ENCODE results near the gene LILRA6.
"Not testable (repeated sequence)": the region's sequence is repeated elsewhere in the genome, so short reads cannot be mapped to it uniquely, and the experiment has no call there.

LILRA6 gene

DNA sequence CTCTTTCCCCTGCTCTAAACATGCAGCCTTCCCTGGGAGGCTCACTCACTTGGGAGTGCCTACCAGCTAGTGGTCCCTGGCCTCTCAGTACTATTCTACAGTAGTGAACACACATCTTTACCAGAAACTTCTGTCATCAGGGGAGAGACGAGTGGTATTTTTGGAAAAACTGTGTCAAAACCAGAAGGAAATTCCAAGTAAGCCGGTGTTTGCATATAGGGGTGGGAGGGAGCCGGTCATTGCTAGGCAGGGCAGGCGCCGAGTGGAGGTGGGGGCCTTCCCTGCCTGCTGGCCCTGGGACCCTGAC, 35.0 kb downstream of the LILRA6 start:
- TF ChIP-seq, protein P1, sequence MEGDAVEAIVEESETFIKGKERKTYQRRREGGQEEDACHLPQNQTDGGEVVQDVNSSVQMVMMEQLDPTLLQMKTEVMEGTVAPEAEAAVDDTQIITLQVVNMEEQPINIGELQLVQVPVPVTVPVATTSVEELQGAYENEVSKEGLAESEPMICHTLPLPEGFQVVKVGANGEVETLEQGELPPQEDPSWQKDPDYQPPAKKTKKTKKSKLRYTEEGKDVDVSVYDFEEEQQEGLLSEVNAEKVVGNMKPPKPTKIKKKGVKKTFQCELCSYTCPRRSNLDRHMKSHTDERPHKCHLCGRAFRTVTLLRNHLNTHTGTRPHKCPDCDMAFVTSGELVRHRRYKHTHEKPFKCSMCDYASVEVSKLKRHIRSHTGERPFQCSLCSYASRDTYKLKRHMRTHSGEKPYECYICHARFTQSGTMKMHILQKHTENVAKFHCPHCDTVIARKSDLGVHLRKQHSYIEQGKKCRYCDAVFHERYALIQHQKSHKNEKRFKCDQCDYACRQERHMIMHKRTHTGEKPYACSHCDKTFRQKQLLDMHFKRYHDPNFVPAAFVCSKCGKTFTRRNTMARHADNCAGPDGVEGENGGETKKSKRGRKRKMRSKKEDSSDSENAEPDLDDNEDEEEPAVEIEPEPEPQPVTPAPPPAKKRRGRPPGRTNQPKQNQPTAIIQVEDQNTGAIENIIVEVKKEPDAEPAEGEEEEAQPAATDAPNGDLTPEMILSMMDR (conservative IDR thresholded peaks at IDR 0.05; ENCODE audit: low read length) = no peak
- H3K4me3 ChIP-seq (ENCODE audit: low read length) = no peak overlapping the region
- DNase-seq (ENCODE audit: low read depth) = no peak

DNA sequence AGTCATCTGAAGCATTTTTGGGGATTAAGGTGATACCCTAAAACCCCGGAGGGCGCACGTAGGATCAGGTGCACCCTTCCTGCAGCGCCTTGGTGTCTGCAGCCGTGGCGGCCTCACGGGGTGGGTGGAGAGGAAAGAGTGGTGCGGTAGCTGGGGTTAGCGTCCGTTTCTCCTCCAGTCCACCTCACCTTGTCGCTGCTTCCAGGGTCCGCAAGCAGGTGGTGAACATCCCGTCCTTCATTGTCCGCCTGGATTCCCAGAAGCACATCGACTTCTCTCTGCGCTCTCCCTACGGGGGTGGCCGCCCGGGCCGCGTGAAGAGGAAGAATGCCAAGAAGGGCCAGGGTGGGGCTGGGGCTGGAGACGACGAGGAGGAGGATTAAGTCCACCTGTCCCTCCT, 35.4 kb downstream of the LILRA6 start:
- not testable (repeated sequence) for H3K4me3 ChIP-seq (ENCODE audit: low read length); DNase-seq (ENCODE audit: low read depth)

DNA sequence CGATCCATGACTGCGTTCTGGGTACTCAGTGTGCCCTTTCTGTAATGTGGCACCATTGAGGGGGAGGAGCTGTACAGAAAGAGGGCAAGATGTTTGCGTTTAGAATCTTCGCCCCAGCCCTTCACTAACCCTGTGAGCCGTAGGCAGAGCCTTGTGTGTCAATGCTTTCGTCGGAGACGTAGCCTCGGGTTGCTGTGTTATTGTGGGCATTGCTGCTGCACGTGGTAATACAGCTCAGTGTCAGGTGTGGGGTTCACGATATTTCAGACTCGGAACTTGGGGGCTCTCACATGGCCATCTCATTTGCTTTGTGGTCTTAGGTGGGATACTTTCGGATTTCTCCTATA, 35.8 kb downstream of the LILRA6 start:
- DNase-seq (ENCODE audit: low read depth) = no peak
- no peak overlapping the region for H3K4me3 ChIP-seq (ENCODE audit: low read length)
- TF ChIP-seq, protein P1 (conservative IDR thresholded peaks at IDR 0.05; ENCODE audit: low read length) = no peak

DNA sequence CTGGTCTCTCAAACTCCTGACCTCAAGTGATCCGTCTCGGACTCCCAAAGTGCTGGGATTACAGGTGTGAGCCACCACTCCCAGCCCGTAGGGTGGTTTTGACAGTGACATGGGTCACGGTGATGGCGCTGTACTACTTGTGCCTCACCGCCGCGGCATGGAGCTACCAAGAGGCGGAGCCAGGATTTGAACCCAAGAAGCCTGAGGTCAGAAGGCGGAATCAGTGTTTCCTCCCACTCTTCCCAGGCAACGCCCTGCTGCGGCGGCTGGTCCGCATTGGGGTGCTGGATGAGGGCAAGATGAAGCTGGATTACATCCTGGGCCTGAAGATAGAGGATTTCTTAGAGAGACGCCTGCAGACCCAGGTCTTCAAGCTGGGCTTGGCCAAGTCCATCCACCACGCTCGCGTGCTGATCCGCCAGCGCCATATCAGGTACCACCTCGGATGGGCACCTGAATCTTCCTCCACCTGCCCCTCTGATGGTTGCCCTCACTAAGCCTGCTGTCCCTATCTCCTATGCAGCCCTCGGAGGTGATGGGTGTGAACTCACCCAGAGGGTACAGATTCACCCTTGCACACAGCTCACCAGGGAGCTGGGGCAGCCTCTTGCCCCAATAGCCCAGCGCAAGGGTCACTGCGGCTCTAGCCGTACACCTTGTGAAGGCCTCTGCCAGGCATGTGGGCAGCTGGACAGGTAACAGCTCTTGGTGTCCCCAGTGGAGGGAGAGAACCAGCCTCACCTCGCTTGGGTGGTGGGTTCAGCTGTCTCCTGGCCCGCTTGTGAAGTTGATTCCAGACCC, 36.4 kb downstream of the LILRA6 start:
- TF ChIP-seq, protein P1 (conservative IDR thresholded peaks at IDR 0.05; ENCODE audit: low read length) = no peak
- H3K4me3 ChIP-seq (ENCODE audit: low read length) = no peak overlapping the region
- no peak for DNase-seq (ENCODE audit: low read depth)

DNA sequence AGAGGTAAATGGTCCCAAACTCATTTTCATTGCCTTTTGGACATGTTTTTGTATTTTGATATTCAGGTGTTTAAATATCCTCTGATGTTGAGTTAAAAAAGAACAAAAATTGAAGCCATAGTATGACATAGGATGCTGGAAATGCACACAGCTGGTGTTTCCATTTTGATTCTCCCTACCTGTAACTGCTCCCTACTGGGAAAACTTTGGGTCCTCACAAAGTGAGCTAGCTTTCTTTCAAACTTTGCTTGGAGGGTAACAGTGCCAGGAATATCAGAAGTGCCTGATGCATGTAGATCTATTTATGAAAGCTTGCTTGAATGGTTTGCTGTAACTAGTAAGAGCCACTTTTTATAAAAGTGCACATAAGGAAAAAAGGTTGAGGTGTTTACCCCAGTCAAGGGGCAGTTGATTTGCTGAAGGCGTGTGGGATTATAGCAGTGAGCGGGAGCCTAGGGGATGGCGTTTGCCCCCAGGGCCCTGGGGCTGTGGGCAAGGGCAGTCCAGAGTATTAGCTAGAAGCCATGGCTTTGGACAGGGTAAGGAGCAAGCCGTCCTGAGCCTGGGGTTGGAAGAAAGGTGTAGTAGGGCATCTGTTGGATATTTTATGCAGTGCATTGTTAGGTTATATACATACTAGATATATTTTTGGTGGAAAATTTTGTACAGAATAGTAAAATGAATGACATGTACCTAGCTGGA, 37.7 kb downstream of the LILRA6 start:
- TF ChIP-seq, protein P1 (conservative IDR thresholded peaks at IDR 0.05; ENCODE audit: low read length) = no peak
- H3K4me3 ChIP-seq (ENCODE audit: low read length) = no peak overlapping the region
- DNase-seq (ENCODE audit: low read depth) = no peak

DNA sequence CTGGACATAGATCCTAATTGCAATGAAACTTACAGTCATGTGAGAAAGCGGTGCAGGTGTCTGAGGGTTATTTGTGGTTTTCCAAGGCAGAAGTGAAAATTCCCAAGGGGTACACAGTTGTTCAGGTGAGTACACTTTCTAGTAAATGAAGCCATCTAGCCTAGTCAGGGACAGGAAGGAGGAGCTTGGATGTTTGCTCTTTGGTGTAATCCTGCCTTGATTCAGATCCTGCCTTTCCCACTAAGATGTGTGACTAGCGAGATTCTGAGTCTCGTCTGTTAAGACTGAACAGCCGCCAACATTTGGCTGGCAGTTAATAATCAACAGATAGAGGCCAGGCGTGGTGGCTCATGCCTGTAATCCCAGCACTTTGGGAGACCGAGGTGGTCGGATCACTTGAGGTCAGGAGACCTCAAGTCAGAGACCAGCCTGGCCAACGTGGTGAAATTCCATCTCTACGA, 39.4 kb downstream of the LILRA6 start:
- peak overlapping the region; percentile 14; the same call in 1 of the 2 replicates for H3K4me3 ChIP-seq (ENCODE audit: low read length)
- TF ChIP-seq, protein P1 (conservative IDR thresholded peaks at IDR 0.05; ENCODE audit: low read length) = no peak
- DNase-seq (ENCODE audit: low read depth) = peak; percentile 28

DNA sequence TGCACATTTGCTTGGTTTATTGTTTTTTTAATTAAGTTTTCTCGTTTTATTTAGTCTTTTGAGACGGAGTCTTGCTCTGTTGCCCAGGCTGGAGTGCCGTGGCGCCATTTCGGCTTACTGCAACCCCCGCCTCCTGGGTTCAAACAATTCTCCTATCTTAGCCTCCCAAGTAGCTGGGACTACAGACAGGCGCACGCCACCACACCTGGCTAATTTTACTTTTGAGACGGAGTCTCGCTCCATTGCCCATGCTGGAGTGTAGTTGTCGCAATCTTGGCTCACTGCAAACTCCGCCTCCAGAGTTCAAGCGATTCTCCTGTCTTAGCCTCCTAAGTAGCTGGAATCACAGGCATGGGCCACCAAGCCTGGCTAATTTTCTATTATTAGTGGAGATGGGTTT, 40.6 kb downstream of the LILRA6 start:
- H3K4me3 ChIP-seq (ENCODE audit: low read length) = peak overlapping the region; percentile 78
- no peak for DNase-seq (ENCODE audit: low read depth)
- TF ChIP-seq, protein P1 (conservative IDR thresholded peaks at IDR 0.05; ENCODE audit: low read length) = no peak
